ENCODE data around the gene THBS1.

Gene THBS1

DNA sequence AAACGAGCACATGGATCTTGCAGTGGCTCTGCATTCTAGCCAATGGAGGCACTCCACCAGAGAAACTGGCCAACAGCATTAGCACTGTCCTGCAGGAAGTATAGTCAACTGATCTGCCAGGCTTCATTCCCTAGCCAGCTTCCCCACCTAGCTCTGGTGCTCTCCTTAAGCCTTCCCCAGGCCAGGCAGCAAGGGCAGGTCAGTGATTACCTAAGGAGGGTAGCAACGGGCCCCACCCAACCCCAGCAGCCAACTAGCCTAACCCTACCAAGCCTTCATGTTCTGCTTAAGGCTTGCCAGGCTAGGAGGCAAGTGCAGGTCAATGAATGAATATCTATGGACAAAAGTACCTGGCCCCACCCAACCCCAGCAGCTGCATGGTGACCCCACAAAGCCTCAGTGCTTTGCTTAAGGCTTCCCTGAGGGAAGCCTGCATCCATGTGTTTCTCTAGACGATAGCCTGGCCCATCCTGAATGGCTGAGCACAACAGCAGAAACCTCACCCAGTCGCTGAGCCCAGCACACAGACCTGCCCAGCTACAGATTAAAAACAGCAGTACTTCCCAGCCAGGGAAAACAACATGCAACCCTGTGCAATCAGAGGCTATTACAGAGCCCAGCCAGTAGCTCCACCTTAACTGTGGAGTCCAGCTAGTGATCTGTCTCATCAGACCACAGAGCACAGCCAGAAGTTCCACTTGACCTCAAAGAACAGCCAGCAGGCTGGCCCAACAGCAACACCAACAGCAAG lies 28.5 kb downstream of the THBS1 start:
- no peak for DNase-seq

DNA sequence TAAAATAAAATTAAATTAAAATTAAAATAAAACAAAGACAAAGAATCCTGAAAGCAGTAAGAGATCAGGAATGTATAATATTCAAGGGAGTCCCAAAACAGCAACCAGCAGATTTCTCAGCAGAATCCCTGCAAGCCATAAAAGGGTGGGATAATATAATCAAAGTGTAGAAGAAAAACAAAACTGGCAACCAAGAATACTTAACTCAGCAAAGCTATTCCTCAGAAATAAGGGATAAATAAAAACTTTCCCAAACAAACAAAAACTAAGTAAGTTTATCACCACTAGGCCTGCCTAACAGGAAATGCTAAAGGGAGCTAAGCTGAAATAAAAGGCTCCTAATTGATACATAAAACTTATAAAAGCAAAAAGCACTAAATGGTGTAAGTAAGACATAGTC lies 29.8 kb downstream of the THBS1 start:
- no peak for DNase-seq

DNA sequence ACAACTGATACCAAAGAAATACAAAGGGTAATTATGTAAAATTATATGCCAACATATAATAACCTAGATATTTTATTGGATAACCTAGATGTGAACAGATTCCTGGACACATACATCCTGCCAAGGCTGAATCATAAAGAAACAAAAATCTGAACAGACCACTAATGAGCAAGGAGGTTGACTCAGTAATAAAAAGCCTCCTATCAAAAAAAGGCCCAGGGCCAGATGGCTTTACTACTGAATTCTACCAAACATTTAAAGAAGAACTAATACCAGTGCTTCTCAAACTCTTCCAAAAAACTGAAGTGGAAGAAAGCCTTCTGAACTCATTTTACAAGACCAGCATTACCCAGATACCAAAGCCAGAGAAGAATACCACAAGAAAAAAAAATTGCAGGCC lies 32.4 kb downstream of the THBS1 start:
- no peak for DNase-seq

DNA sequence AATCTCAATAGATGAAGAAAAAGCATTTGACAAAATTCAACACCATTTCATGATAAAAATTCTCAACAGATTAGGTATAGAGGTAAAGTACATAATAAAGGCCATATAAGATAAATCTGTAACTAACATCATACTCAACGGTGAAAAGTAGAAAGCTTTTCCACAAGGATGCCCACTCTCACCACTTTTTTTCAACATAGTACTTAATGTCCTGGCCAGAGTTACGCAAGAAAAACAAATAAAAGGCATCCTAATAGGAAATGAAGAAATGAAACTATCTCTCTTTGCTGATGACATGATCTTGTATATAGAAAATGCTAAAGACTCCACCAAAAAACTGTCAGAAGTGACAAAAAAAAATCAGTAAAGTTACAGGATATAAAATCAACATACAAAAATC lies 33.0 kb downstream of the THBS1 start:
- no peak for DNase-seq

DNA sequence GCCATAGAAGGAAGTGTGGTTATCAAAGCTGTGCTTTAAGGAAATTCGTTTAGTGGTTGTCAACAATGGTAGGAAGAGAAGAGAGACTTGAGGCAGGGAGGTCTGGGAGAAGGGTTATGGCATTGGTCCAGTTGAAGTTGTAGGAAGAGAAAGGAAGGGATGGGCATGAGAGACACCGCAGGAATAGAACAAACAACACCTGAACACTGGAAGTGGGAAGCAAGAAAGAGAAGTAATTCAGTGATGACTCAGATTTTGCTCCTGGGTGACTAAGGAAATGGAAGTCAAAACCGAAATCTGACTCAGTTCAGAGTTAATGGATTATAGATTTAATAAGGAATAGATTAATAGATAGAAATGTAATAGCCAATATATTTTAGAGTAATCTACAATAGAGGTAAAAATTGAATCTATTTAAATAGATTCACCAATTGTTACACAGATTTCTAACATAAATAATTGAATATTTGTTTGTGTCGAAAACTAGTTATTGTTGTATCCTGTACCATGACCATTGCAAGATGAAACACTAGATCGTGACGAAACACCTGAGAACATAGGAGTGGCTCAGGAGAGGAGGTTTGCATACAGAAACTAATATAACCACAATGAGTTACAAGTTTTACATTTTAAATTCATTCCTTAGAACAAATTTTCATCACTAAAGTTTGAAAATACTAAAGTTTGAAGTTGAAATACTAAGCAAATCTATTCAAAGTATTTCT lies 36.0 kb downstream of the THBS1 start:
- DNase-seq: no peak

DNA sequence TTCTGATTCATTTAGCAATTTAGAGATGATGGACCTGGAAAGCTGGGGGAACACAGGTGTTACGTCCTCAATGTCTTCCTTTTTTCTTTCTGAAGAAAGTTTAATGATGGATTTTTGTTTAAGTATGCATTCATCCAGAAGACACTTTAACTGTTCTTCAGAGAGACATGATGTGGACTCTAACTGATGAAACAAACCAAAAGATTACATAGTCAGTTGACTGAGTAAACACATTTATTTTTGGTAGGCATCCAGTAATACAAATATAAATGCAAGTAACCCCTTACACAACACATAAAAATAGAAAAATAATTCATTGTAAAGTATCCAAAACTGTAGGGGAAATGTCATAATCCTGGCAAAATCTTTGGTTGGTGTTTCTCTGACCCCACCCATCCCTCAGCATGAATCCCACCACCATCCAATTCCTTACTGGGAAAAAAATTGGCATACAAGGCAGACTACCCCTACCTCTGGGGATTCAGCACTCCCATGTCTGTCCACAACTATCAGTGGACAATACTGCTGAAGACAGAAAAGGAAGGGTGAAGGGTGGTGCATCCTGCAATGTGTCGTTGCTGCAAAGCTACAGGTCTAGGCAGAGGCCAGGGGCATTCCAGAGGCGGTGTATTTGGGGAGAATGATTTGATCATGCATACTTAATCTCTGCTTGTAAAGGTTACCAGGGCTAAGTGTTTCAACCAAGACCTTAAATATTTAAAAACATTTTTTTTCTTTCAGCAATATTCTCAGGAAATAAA lies 37.4 kb downstream of the THBS1 start:
- DNase-seq: no peak

DNA sequence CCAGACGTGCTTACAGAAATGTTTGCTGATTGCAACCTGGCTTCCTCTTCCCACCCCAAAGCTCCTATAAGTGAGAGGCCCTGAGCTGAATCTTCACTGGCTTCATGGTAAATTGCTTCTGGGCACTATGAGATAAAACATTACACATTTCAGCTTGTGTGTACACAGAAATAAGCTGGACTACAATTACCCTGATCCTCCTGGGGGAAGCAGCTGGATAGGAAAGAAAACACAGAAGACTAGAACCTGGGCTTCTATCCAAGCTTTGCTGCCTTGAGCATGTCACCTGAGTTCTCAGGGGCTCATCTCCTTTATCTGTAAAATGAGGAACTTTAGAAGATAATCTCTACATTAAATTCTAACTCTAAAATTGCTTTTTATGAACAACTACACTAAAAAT lies 40.3 kb downstream of the THBS1 start:
- no peak for DNase-seq

DNA sequence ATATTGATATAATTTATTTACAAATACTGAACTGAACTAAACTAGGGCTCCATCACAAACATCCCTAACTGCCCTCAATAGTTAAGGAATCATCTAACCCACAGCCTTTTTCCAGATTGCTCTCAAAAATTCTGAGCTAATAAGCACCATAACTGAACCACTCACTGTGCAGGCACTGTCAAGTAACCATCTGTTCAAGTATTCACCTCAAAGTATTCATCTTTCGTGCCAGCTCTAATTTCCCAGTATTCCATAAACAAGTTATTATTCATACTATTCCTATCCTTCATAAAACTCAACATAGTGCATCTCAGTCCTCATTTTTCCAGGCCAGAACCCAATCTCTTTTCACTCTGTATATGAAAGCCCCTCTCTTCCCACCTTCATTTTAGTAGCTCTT lies 41.1 kb downstream of the THBS1 start:
- DNase-seq: no peak

DNA sequence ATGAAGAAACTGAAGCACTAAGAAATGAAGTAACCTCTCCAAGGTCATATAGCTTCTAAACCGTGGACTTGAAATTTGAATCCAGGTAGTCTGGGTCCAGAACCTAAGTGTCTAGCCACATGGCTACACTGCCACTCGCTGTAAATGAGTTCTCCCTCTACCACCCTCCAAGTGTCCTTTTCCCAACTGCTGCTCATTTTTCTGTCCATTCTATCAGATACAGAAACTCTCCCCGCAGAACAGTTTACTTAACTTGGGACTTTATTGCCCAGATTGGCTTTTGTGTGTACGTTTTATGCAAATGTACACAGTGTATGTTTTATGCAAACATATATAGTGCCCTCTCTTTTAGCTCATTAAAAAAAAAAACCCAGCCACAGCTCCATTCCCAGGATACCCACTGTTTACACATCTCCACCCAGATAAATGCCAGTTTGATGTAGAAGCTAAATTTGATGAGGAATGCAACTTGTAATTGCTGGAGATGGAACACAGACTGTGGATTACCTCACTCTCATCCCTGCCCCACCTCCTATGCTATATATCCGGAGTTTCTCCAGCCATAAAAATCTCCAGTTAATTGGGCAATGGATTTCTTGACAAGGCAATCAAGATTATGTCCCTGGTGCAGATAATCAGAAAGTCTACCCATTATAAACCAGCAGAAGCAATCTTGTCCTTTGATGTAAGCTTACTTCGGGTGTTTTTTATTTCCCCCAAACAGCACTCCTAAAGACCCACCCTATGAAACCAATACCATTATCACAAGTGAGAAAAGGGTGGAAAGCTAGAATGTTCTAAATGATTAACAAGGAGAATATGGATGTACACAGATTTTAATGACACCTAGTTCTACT lies 42.0 kb downstream of the THBS1 start:
- DNase-seq: no peak

DNA sequence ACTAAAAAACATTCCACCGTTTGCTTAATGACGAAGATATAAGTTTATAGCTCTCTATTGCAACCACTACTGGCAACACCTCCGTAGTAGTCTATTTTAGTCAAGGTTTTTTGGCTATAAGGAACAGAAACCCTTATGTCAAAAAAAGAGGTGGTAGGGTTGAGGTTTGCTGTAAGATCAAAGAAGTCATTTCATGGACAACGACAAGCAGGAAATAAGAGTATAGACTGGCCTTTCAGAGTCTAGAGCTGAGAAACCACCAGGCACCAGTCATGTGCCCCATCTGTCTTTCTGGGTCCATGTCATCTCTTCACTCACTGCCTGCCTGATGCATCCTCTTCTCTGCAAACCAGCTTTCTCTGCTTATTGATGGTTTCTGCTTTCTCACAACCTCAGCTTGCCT lies 42.7 kb downstream of the THBS1 start:
- DNase-seq: peak; percentile 28

DNA sequence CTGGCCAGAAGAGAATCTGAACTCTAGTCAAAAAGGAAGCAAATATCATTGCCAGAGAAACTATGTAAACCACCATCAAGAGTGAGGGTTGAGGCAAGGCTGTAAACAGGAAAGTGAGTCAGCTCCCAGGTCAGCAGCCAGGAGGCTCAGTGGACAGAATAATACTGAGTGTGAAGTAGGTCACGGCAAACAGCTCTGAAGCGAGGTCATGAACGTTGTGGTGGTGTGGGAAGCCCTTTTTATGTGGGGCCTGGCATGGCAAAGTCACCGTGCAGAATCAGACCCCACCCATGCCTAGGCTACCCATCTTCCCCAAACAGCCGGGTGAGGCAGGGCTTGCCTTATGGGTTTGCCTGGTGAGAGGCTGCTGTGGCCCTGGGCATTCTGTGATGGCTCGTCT lies 43.9 kb downstream of the THBS1 start:
- DNase-seq: peak; percentile 53

DNA sequence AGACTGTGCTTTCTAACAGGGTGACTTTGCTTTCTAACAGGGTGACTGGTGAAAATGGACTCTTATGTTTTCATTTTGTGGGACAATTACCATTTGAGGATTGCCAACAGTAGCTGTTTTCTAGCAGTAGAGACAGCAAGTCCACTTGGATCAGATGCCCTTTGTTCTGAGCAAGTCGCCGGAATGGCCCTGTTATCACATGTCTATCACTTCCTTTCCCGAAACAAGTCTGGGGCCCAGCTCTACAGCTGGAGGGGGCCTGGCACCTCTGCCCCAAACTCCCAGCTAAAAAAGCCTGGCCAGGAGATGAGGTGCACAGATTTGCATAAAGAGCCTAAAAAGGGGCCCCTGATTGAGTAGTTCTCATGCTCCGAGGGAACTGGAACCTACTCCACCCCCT lies 44.6 kb downstream of the THBS1 start:
- DNase-seq: no peak

DNA sequence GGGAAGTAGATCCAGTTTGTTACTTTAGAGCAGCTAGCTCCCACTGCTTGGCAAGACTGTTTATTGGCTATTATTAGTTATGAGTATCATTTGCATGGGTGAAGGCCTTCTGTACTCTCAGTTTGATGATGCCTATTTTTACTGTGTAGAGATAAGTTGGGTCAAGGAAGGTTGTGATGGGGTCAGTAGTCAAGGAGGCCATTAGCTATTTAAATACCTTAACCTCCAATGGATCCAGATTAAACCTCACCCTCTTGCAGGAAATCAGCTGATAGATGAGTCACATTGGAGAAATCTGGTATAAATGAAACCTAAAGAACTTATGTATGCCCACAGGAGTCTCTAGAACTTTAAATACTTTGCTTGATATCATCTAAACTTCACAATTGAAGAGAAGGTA lies 45.0 kb downstream of the THBS1 start:
- no peak for DNase-seq

DNA sequence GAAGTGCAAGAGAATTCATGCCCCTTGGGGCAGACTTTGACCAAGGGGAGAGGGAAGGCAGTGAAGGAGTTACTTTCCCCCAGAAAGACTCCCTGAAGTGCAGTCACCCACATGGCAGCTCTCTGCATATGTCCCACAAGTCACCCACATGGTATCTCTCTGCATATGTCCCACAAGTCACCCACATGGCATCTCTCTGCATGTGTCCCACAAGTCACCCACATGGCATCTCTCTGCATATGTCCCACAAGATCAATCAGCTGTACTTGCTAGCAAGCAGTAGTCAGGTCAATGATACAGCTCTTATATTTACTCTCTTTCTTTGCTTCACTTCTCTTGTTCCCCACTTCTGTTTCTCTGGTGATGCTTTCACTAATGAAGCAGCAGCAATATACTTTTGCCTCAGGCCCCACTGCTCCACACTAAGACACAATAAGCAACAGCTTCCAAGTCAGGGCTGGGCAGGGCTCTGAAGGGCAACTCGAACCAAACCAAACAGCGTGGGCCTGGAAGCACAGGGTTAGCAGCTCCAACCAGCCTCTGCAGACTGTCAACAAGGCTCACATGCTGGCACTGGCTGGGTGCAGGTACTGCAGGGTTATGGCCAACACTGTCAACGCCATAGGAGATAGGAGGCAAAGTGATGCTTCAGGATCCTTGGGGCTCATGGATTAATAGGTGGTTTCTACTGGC lies 46.7 kb downstream of the THBS1 start:
- no peak for DNase-seq

DNA sequence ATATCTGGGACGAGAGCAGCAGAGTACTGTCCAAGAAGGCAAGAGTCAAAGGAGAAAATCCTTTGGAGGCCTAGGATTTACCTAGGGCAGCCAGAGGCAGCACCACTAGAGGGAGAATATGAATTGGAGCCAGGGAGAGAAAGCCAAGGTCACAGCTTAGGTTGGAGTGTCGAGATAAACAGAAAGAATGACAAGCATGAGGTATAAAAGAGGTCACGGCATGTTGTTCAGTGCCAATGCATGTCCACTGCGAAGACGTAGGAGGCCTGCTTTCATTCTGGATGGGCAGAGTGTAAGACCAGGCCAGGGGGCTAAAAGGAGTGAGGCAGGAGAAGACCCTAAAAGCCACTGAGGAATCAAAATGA lies 47.2 kb downstream of the THBS1 start:
- DNase-seq: no peak

DNA sequence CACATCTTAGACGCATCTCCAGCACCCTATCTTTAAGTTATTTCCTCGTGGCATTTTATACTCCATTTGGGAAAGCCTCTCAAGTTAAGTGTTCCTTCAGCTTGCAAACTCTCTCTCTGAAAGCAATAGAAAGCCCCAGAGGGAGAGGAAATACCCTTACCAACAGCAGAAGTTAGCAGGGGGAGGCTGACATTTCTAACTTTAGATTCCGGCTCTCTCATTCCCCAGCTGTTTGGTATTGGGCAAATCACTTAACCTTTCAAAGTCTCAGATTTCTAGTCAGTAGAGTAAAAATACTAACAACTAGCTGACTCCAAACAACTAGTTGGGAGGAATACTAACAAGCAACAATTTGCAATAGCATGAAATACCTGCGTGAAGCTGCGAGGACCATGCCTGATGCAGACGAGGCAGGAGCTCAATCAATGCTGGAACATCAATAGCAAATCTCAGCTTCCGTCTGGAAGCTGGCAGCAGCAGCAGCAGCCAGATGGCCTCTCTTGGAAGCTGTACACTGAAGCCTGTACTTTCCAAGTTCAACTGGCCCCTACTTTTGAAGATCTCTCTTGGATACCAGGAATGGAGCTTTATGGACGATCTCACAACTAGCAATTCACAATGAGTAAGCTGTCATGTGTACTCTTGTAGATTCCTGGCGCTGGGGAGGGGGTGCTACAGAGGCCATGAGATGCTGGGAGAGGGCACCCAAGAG lies 47.8 kb downstream of the THBS1 start:
- no peak for DNase-seq

DNA sequence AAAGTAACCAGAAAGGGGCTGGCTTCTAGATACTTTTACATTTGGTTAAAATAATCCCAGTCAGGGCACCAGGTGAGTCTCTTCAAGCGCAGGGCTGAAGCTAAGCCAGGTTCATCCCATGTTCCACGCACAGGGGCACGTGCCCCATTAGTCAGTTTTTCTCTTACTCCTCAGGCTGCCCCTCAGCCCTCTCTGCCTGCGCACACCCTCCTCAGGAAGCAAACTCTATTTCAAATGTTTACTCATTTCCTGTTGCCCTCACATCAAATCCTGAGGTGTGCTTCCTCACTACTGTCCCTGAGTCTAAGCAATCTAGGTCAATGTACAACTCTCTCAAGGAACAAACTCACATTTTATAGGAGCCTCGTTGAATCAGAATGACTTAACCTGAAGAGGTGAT lies 48.5 kb downstream of the THBS1 start:
- peak; percentile 52 for DNase-seq

DNA sequence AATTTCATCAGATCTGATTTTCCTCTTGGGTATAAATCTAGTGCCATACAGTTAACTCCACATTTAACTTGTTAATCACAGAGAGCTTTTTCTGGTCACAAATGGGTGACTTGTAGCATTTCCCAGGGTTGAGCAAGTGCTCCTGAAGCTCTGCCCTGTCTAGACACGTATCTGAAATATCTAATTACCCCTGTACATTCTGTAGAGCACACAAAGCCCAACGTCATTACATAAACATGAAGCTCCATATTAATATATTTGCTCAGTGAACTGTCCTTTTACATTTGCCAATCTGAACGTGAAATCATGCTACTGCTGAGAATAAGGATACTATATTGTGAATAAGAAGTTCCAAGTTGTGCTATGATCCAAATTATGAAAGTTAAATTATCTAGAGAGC lies 49.0 kb downstream of the THBS1 start:
- DNase-seq: no peak

DNA sequence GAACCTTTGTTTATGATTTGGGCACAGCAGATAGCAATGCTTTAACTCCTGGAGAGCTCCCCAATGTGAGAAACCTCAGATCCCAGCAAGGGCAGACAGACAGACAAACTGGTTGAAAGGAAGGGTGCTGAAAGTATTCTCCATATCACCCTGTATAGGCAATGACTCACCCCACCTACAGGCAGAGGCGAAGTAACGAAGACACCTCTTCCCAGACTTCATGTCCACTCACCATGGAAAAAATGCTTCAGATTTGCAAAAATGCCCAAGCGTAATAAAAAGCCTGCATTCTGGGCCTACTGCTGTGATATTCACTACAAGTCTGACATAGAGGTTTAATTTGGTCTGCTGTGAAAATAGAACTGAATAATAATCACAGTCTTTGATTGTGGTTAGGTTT lies 50.5 kb downstream of the THBS1 start:
- DNase-seq: no peak

DNA sequence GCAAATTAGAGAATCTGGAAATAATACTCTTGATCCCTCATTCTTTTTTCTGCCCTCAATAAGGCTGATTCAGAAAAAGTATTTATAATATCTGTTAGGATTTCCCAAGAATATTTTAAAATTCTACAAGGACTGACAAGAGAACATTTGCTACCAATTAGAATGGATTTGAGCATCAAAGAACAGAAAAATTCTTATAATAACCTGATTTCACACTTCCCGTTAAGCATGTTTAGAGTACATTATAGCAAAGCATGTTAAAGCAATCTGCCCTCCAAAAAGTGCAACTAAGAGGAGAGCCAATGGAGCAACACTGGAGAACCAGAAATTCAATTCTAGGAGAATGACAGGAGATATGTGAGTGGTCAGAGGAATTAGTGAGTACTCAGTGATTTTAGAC lies 57.2 kb downstream of the THBS1 start:
- DNase-seq: no peak

DNA sequence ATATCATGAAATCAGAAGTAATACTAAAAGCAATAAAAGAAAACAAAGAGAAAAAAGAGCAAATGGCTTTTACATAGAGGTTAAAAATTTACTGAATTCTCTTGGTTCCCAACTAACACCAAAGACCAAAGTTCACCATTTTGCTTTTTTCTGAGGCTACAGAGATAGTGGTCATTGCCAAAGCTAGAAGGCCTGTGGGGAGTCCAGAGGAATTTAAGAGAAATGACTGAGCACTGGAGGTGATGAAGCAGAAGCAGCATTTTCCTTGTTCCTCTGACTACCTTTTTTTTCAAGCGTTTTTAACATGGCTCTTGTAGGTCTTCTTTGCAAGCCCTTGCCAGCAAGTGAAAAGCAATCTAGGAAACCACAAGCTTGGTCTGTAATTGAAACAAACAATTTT lies 58.2 kb downstream of the THBS1 start:
- DNase-seq: no peak

DNA sequence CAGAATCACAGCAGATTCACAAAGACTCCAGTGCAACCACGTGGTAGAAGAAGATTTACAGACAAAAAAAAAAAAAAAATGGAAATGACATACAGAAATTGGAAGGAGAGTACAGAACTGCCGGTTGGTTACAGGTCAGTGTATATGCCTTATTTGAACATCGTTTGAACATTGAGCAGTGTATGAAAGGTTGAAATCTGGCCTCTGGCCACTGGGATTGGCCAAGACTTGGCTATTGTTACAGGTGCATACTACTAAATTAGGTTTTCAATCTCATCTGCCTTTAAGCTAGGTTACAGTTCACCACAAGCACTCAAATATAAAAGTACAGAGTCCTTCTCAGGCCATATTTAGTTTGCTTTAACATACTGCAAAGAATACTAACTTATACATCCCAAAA lies 59.8 kb downstream of the THBS1 start:
- no peak for DNase-seq
